ENCODE measurements around the gene UPF3A.

UPF3A gene

GRCh38 chr13:114309806-114310410 lies 28.5 kb downstream of the UPF3A start:
- Histone ChIP-seq H3K79me1 (replicated peaks; ENCODE audit: low read length, poor library complexity, severe bottlenecking) (no peaks in the 10 kb centered on the region), H3K14ac (ENCODE audit: low read length in 2 of 2) (no peak overlapping the region), H4K91ac (ENCODE audit: low read length) (no peak overlapping the region), H3K4me1 (ENCODE audit: control insufficient read depth, insufficient read depth, low read depth, low read length) (peaks cover 3% of the 10 kb centered on the region), H3K4ac (ENCODE audit: low read depth in 1 of 2, low read length in 2 of 2) (no peak overlapping the region), H3K23ac (ENCODE audit: low read length in 2 of 2) (no peak overlapping the region), H4K8ac (ENCODE audit: low read length) (no peak overlapping the region), H3K36me3 (ENCODE audit: control insufficient read depth in 1 of 2, insufficient read depth in 2 of 2, low read depth in 1 of 2, low read length in 2 of 2) (peaks cover 10 to 28% of the 10 kb centered on the region in 2 experiments), H2BK120ac (ENCODE audit: low read depth, low read length) (no peak overlapping the region), H2AFZ (ENCODE audit: low read depth, low read length) (no peak overlapping the region), H3K9me3 (ENCODE audit: control insufficient read depth, low read length) (no peaks in the 10 kb centered on the region), H3K27me3 (ENCODE audit: control insufficient read depth in 1 of 2, insufficient read depth in 1 of 2, low read length in 2 of 2) (no peaks in the 10 kb centered on the region), H2BK12ac (ENCODE audit: low read length in 2 of 2) (no peak overlapping the region), H3K4me2 (ENCODE audit: low read length, poor library complexity, severe bottlenecking) (no peak overlapping the region), H3K4me3 (ENCODE audit: insufficient read depth in 1 of 2, low read depth in 1 of 2, low read length in 2 of 2) (no peak overlapping the region), H3K9ac (ENCODE audit: low read length) (no peak overlapping the region), H2BK15ac (ENCODE audit: low read depth, poor library complexity, severe bottlenecking) (no peak overlapping the region), H3K27ac (ENCODE audit: low read length, poor library complexity, severe bottlenecking) (no peak overlapping the region), H2BK5ac (ENCODE audit: low read depth, low read length, poor library complexity, severe bottlenecking) (no peak overlapping the region), H3K18ac (ENCODE audit: low read depth in 1 of 2, low read length in 2 of 2) (no peak overlapping the region), H2AK5ac (ENCODE audit: low read length, severe bottlenecking) (no peak overlapping the region)
- 89% methylated on average over 6 of the region's 6 CpGs for WGBS
- DNase-seq: no peak

GRCh38 chr13:114310956-114311355 lies 29.6 kb downstream of the UPF3A start:
- no peak overlapping the region for H4K91ac ChIP-seq (ENCODE audit: low read length)
- H3K18ac ChIP-seq (ENCODE audit: low read depth in 1 of 2, low read length in 2 of 2): no peak overlapping the region
- H3K9ac ChIP-seq (ENCODE audit: low read length): no peak overlapping the region
- no peak overlapping the region for H2BK12ac ChIP-seq (ENCODE audit: low read length in 2 of 2)
- no peak overlapping the region for H2BK5ac ChIP-seq (ENCODE audit: low read depth, low read length, poor library complexity, severe bottlenecking)
- H3K79me1 ChIP-seq (replicated peaks; ENCODE audit: low read length, poor library complexity, severe bottlenecking): no peaks in the 10 kb centered on the region
- no peak overlapping the region for H3K4me2 ChIP-seq (ENCODE audit: low read length, poor library complexity, severe bottlenecking)
- H3K9me3 ChIP-seq (ENCODE audit: control insufficient read depth, low read length): no peaks in the 10 kb centered on the region
- no peak overlapping the region for H3K4ac ChIP-seq (ENCODE audit: low read depth in 1 of 2, low read length in 2 of 2)
- H2BK120ac ChIP-seq (ENCODE audit: low read depth, low read length): no peak overlapping the region
- H2AK5ac ChIP-seq (ENCODE audit: low read length, severe bottlenecking): no peak overlapping the region
- peaks cover 8 to 24% of the 10 kb centered on the region in 2 experiments for H3K36me3 ChIP-seq (ENCODE audit: control insufficient read depth in 1 of 2, insufficient read depth in 2 of 2, low read depth in 1 of 2, low read length in 2 of 2)
- no peak overlapping the region for H4K8ac ChIP-seq (ENCODE audit: low read length)
- no peak overlapping the region for H3K23ac ChIP-seq (ENCODE audit: low read length in 2 of 2)
- no peaks in the 10 kb centered on the region for H3K27me3 ChIP-seq (ENCODE audit: control insufficient read depth in 1 of 2, insufficient read depth in 1 of 2, low read length in 2 of 2)
- H3K27ac ChIP-seq (ENCODE audit: low read length, poor library complexity, severe bottlenecking): no peak overlapping the region
- WGBS: no CpG with 5 or more reads among the region's 5 CpGs
- no peak overlapping the region for H3K14ac ChIP-seq (ENCODE audit: low read length in 2 of 2)
- no peak overlapping the region for H3K4me3 ChIP-seq (ENCODE audit: insufficient read depth in 1 of 2, low read depth in 1 of 2, low read length in 2 of 2)
- H2BK15ac ChIP-seq (ENCODE audit: low read depth, poor library complexity, severe bottlenecking): no peak overlapping the region
- peaks cover 5% of the 10 kb centered on the region for H3K4me1 ChIP-seq (ENCODE audit: control insufficient read depth, insufficient read depth, low read depth, low read length)
- peak; percentile 16 for DNase-seq
- H2AFZ ChIP-seq (ENCODE audit: low read depth, low read length): no peak overlapping the region

GRCh38 chr13:114311387-114311786 lies 30.0 kb downstream of the UPF3A start:
- Histone ChIP-seq H2AFZ (ENCODE audit: low read depth, low read length) (no peak overlapping the region), H3K27me3 (ENCODE audit: control insufficient read depth in 1 of 2, insufficient read depth in 1 of 2, low read length in 2 of 2) (no peaks in the 10 kb centered on the region), H3K4ac (ENCODE audit: low read depth in 1 of 2, low read length in 2 of 2) (no peak overlapping the region), H3K14ac (ENCODE audit: low read length in 2 of 2) (no peak overlapping the region), H4K8ac (ENCODE audit: low read length) (no peak overlapping the region), H3K27ac (ENCODE audit: low read length, poor library complexity, severe bottlenecking) (no peak overlapping the region), H2BK12ac (ENCODE audit: low read length in 2 of 2) (no peak overlapping the region), H3K9me3 (ENCODE audit: control insufficient read depth, low read length) (no peaks in the 10 kb centered on the region), H3K36me3 (ENCODE audit: control insufficient read depth in 1 of 2, insufficient read depth in 2 of 2, low read depth in 1 of 2, low read length in 2 of 2) (peaks cover 5 to 20% of the 10 kb centered on the region in 2 experiments), H3K79me1 (replicated peaks; ENCODE audit: low read length, poor library complexity, severe bottlenecking) (no peaks in the 10 kb centered on the region), H3K18ac (ENCODE audit: low read depth in 1 of 2, low read length in 2 of 2) (no peak overlapping the region), H2AK5ac (ENCODE audit: low read length, severe bottlenecking) (no peak overlapping the region), H4K91ac (ENCODE audit: low read length) (no peak overlapping the region), H3K4me1 (ENCODE audit: control insufficient read depth, insufficient read depth, low read depth, low read length) (peaks cover 8% of the 10 kb centered on the region), H3K4me2 (ENCODE audit: low read length, poor library complexity, severe bottlenecking) (no peak overlapping the region), H3K23ac (ENCODE audit: low read length in 2 of 2) (no peak overlapping the region), H3K4me3 (ENCODE audit: insufficient read depth in 1 of 2, low read depth in 1 of 2, low read length in 2 of 2) (no peak overlapping the region), H2BK15ac (ENCODE audit: low read depth, poor library complexity, severe bottlenecking) (no peak overlapping the region), H2BK5ac (ENCODE audit: low read depth, low read length, poor library complexity, severe bottlenecking) (no peak overlapping the region), H2BK120ac (ENCODE audit: low read depth, low read length) (no peak overlapping the region), H3K9ac (ENCODE audit: low read length) (peak overlapping the region; percentile 25)
- peak; percentile 6 for DNase-seq

GRCh38 chr13:114311908-114312307 lies 30.5 kb downstream of the UPF3A start:
- WGBS: 20% methylated on average over 2 of the region's 2 CpGs
- no peak overlapping the region for H2BK120ac ChIP-seq (ENCODE audit: low read depth, low read length)
- no peak overlapping the region for H2BK15ac ChIP-seq (ENCODE audit: low read depth, poor library complexity, severe bottlenecking)
- peaks cover under 1 to 15% of the 10 kb centered on the region in 2 experiments for H3K36me3 ChIP-seq (ENCODE audit: control insufficient read depth in 1 of 2, insufficient read depth in 2 of 2, low read depth in 1 of 2, low read length in 2 of 2)
- H3K23ac ChIP-seq (ENCODE audit: low read length in 2 of 2): no peak overlapping the region
- H4K91ac ChIP-seq (ENCODE audit: low read length): no peak overlapping the region
- no peak overlapping the region for H3K27ac ChIP-seq (ENCODE audit: low read length, poor library complexity, severe bottlenecking)
- peak overlapping the region; percentile 25 for H3K9ac ChIP-seq (ENCODE audit: low read length)
- no peak overlapping the region for H3K4me3 ChIP-seq (ENCODE audit: insufficient read depth in 1 of 2, low read depth in 1 of 2, low read length in 2 of 2)
- H3K9me3 ChIP-seq (ENCODE audit: control insufficient read depth, low read length): no peaks in the 10 kb centered on the region
- no peak overlapping the region for H3K18ac ChIP-seq (ENCODE audit: low read depth in 1 of 2, low read length in 2 of 2)
- H3K4me1 ChIP-seq (ENCODE audit: control insufficient read depth, insufficient read depth, low read depth, low read length): peaks cover 8% of the 10 kb centered on the region
- no peak for DNase-seq
- H2AFZ ChIP-seq (ENCODE audit: low read depth, low read length): no peak overlapping the region
- H2BK5ac ChIP-seq (ENCODE audit: low read depth, low read length, poor library complexity, severe bottlenecking): no peak overlapping the region
- H4K8ac ChIP-seq (ENCODE audit: low read length): no peak overlapping the region
- H3K14ac ChIP-seq (ENCODE audit: low read length in 2 of 2): no peak overlapping the region
- no peak overlapping the region for H3K4me2 ChIP-seq (ENCODE audit: low read length, poor library complexity, severe bottlenecking)
- no peaks in the 10 kb centered on the region for H3K27me3 ChIP-seq (ENCODE audit: control insufficient read depth in 1 of 2, insufficient read depth in 1 of 2, low read length in 2 of 2)
- H3K4ac ChIP-seq (ENCODE audit: low read depth in 1 of 2, low read length in 2 of 2): no peak overlapping the region
- H2AK5ac ChIP-seq (ENCODE audit: low read length, severe bottlenecking): no peak overlapping the region
- no peak overlapping the region for H2BK12ac ChIP-seq (ENCODE audit: low read length in 2 of 2)
- no peaks in the 10 kb centered on the region for H3K79me1 ChIP-seq (replicated peaks; ENCODE audit: low read length, poor library complexity, severe bottlenecking)

Measured in mesenchymal stem cell (in vitro differentiated cells and primary cell).